ENCODE results near the gene CDKN2B.

CDKN2B gene

DNA sequence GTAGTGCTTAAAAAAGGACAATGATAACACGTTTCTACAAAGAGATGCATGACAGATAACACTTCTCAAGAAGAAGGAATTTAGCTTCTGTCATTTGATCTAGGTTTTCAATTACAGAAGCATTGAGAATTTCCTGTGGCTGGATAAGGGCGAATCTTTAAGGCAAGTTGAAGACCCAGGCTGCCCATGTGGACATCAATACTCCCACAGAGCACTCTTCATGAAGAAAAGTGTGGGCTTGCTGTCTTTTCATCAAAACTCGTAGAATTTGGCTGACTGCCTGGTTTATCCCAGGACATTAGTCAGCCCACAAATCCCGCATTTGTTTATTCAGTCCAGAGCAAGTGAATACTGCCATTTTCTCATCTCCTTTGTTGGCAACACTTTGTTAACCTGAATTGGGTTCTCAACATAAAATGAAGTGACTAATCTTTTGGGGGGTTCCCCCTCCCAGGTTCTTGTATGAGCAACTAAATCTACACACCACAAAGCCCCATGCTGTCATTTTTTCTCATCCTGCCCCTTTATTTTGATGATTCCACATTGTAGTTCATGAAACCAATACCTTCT, 43.4 kb upstream of the CDKN2B start:
- DNase-seq (ENCODE audit: low spot score) = peak; percentile 19
- in situ Hi-C loops (cut with MboI; ENCODE audit: low sequenced_read_pairs, unreplicated experiment) = no loop called here
- TF ChIP-seq, protein P1, sequence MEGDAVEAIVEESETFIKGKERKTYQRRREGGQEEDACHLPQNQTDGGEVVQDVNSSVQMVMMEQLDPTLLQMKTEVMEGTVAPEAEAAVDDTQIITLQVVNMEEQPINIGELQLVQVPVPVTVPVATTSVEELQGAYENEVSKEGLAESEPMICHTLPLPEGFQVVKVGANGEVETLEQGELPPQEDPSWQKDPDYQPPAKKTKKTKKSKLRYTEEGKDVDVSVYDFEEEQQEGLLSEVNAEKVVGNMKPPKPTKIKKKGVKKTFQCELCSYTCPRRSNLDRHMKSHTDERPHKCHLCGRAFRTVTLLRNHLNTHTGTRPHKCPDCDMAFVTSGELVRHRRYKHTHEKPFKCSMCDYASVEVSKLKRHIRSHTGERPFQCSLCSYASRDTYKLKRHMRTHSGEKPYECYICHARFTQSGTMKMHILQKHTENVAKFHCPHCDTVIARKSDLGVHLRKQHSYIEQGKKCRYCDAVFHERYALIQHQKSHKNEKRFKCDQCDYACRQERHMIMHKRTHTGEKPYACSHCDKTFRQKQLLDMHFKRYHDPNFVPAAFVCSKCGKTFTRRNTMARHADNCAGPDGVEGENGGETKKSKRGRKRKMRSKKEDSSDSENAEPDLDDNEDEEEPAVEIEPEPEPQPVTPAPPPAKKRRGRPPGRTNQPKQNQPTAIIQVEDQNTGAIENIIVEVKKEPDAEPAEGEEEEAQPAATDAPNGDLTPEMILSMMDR (IDR thresholded peaks at IDR 0.05; ENCODE audit: borderline replicate concordance, control extremely low read depth, extremely low read depth, insufficient read depth, missing control alignments) = no peak

- DNase-seq (ENCODE audit: low spot score) = no peak
- in situ Hi-C loops (cut with MboI; ENCODE audit: low sequenced_read_pairs, unreplicated experiment) = no loop called here
- TF ChIP-seq, protein P1 (IDR thresholded peaks at IDR 0.05; ENCODE audit: borderline replicate concordance, control extremely low read depth, extremely low read depth, insufficient read depth, missing control alignments) = no peak
These were observed 41.8 kb upstream of the CDKN2B start for GRCh38 chr9:22050924-22051323.

DNA sequence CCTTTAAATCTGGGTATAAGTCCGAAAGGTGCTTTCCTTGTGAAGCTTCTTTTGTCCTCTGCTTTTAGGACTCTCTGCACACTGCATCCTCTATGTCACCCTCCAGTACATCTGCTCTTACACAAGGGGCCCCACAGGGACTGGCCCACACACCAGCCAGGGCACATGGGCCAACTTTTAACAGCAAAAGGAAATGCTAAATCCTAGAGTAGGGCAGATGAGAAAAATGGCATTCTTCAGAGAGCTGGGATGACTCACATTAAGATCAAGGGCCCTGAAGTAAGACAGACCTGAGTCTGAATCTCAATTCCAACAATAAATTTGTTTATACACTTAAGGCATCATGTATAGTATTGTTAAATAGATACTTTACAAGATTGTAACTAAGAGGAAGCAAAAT, 40.3 kb upstream of the CDKN2B start:
- no peak for DNase-seq (ENCODE audit: low spot score)
- TF ChIP-seq, protein P1 (IDR thresholded peaks at IDR 0.05; ENCODE audit: borderline replicate concordance, control extremely low read depth, extremely low read depth, insufficient read depth, missing control alignments) = no peak
- in situ Hi-C loops (cut with MboI; ENCODE audit: low sequenced_read_pairs, unreplicated experiment) = loop anchor here (25.0 kb wide), 1 partner anchor 237 kb away; the partner anchor contains the start of gene MTAP

DNA sequence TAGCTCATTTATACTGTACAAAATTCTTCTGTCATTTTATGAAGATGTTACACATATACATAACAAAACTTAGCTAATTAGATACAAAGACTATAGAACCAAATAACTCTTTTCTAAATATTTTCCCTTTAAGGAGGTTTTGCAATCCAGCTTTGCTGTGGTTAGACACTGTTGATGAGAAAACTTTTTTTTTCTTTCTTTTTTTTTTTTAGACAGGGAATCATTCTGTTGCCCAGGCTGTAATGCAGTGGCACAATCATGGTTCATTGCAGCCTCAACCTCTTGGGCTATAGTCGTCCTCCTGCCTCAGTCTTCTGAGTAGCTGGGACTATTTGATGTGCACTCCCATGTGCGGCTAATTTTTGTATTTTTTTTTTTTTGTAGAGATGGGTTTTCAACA, 38.5 kb upstream of the CDKN2B start:
- in situ Hi-C loops (cut with MboI; ENCODE audit: low sequenced_read_pairs, unreplicated experiment) = loop anchor here (25.0 kb wide), 1 partner anchor 235 kb away; the partner anchor contains the start of gene MTAP
- no peak for DNase-seq (ENCODE audit: low spot score)
- TF ChIP-seq, protein P1 (IDR thresholded peaks at IDR 0.05; ENCODE audit: borderline replicate concordance, control extremely low read depth, extremely low read depth, insufficient read depth, missing control alignments) = no peak

GRCh38 chr9:22046243-22046885, 37.3 kb upstream of the CDKN2B start:
- in situ Hi-C loops (cut with MboI; ENCODE audit: low sequenced_read_pairs, unreplicated experiment) = loop anchor here (25.0 kb wide), 1 partner anchor 234 kb away; the partner anchor contains the start of gene MTAP
- DNase-seq (ENCODE audit: low spot score) = no peak
- TF ChIP-seq, protein P1 (IDR thresholded peaks at IDR 0.05; ENCODE audit: borderline replicate concordance, control extremely low read depth, extremely low read depth, insufficient read depth, missing control alignments) = no peak

DNA sequence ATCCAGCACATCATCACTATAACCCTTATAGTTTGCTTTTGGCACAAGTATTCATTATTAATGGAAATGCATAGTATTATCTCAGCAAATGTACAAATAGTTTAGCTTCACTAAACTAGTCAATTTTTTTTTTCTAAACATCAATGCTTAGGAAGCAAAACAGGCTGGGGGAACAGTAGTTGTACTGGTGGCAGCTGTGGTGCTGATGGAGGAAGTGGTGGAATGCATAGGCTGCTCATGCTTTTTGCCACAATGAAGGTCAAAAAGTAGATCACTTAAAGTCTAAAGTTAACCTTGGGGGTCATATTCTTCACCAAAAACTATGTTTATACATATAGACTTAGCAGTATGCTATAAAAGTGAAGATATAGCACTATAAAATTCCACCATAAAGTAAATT, 36.3 kb upstream of the CDKN2B start:
- in situ Hi-C loops (cut with MboI; ENCODE audit: low sequenced_read_pairs, unreplicated experiment) = loop anchor here (25.0 kb wide), 1 partner anchor 233 kb away; the partner anchor contains the start of gene MTAP
- DNase-seq (ENCODE audit: low spot score) = no peak
- TF ChIP-seq, protein P1 (IDR thresholded peaks at IDR 0.05; ENCODE audit: borderline replicate concordance, control extremely low read depth, extremely low read depth, insufficient read depth, missing control alignments) = no peak

Data from GM13976 (cell line).